Transverse colon (tissue), 3 donors: ENCODE results near the gene ZSWIM4.

Source experiments
- POLR2A ChIP-seq: fragments of 450-650 bp; IDR thresholded peaks from one replicate; pipeline ENCODE4 v1.6.1; 2016; ENCODE audit warnings: antibody characterized with exemption, mild to moderate bottlenecking, moderate library complexity
- TF ChIP-seq, protein P1 (sequence below), 5 experiments: fragments of 200-600 bp in 3 of 5; fragments of 450-650 bp in 2 of 5; sonication (generic) in 3 of 5; IDR thresholded peaks; 1 replicate in 2 of 5; 2 replicates in 3 of 5; pipeline ENCODE4 v1.5.1; 2016 to 2017; ENCODE audit warnings: antibody characterized with exemption in 5 of 5, inconsistent platforms in 3 of 5, mild to moderate bottlenecking in 2 of 5, moderate library complexity in 1 of 5

DNA sequence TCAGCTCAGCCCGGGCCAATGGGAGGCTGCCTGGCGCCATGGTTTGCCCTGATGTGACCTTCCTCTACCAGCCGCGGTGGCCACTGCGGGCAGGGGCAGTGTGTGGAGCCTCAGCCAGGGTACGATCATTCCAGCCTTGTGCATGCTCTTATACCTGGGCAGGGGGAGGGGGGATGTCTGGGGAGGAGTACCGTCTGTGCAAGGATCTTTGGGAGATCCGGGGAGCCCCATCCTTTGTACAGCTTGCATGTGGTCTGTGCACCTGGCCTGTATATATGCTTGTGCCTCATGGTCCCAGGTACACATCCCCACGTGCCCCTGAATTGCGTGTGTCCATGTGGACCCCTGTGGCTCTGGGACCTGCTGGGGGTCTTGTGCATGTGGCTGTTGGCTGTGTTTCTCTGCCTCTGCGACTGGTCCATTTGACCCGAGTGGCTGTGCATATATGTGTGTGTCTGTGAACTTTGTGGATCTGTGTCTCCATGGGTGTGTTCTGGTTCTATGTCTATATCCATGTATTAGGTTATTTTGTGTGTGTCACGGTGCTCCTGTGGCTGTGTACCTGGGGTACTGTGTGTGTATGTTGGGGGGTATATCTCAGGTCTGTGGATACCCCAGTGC, 68.9 kb downstream of the ZSWIM4 start:
- TF ChIP-seq, protein P1, sequence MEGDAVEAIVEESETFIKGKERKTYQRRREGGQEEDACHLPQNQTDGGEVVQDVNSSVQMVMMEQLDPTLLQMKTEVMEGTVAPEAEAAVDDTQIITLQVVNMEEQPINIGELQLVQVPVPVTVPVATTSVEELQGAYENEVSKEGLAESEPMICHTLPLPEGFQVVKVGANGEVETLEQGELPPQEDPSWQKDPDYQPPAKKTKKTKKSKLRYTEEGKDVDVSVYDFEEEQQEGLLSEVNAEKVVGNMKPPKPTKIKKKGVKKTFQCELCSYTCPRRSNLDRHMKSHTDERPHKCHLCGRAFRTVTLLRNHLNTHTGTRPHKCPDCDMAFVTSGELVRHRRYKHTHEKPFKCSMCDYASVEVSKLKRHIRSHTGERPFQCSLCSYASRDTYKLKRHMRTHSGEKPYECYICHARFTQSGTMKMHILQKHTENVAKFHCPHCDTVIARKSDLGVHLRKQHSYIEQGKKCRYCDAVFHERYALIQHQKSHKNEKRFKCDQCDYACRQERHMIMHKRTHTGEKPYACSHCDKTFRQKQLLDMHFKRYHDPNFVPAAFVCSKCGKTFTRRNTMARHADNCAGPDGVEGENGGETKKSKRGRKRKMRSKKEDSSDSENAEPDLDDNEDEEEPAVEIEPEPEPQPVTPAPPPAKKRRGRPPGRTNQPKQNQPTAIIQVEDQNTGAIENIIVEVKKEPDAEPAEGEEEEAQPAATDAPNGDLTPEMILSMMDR (IDR thresholded peaks at IDR 0.05): no peak
- no peak for TF ChIP-seq POLR2A
